Endothelial cell (in vitro differentiated cells): ENCODE data around the gene TRNP1. TPM values are rescaled to one million over a fixed set of nuclear protein-coding genes. Genes with fewer than 3 reads are reported as not detected.

Experiments
- DNase-seq: peaks from one replicate; pipeline ENCODE4 v3.0.0; 2021; ENCODE audit warnings: low spot score
- H3K27ac Mint-ChIP-seq: one replicate; pipeline ENCODE4 v1.8.0; 2021; ENCODE audit warnings: mixed read lengths, inconsistent platforms; ENCODE audit not compliant: unreplicated experiment
- H3K27me3 Mint-ChIP-seq: one replicate; pipeline ENCODE4 v1.8.0; 2021; ENCODE audit warnings: mild to moderate bottlenecking, moderate library complexity, mixed read lengths, inconsistent platforms; ENCODE audit not compliant: unreplicated experiment
- H3K36me3 Mint-ChIP-seq: one replicate; pipeline ENCODE4 v1.8.0; 2021; ENCODE audit warnings: mild to moderate bottlenecking, low read depth, mixed read lengths, inconsistent platforms; ENCODE audit not compliant: unreplicated experiment
- H3K4me1 Mint-ChIP-seq: one replicate; pipeline ENCODE4 v1.8.0; 2021; ENCODE audit warnings: mild to moderate bottlenecking, mixed read lengths, inconsistent platforms; ENCODE audit not compliant: unreplicated experiment
- H3K4me3 Mint-ChIP-seq: one replicate; pipeline ENCODE4 v1.8.0; 2021; ENCODE audit warnings: mild to moderate bottlenecking, mixed read lengths, inconsistent platforms; ENCODE audit not compliant: unreplicated experiment
- H3K9me3 Mint-ChIP-seq: one replicate; pipeline ENCODE4 v1.8.0; 2021; ENCODE audit warnings: mixed read lengths, inconsistent platforms; ENCODE audit not compliant: unreplicated experiment
- total RNA-seq: library from RNA; stranded (reverse); fragmentation: NEBNext Ultra II Directional; extraction: Animal tissue kit (Norgen Biotek cat#: 25700); gene quantifications from one replicate; pipeline ENCODE4 v1.2.1, GENCODE V29; 2021; ENCODE audit not compliant: unreplicated experiment
- TF ChIP-seq, protein P1 (sequence below): fragments of 200-600 bp; sonication (generic); IDR thresholded peaks from one replicate; pipeline ENCODE4 v1.5.0; 2021; ENCODE audit warnings: antibody characterized with exemption; ENCODE audit not compliant: unreplicated experiment

The TRNP1 gene
- total RNA-seq, 1 donor from 2014 or later, result 4.2 TPM

DNA sequence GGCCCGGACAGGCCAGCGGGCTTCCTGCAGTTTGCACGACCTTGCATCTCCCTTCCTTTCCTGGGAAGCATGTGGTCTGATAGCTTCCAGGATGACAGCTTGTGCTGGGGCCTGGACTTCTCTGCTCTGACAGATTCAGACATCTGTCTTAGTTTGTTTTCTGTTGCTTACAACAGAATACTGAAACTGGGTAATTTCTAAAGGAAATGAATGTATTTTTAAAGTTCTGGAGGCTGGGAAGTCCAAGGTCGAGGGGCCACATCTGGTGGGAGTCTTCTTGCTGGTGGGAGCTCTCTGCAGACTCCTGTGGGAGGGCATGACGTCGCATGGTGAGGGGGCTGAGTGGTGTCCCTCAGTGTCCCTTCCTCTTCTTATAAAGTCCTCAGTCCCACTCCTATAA is 54.4 kb downstream of the TRNP1 start:
- no peak overlapping the region for H3K27ac Mint-ChIP-seq
- no peak for DNase-seq
- TF ChIP-seq, protein P1, sequence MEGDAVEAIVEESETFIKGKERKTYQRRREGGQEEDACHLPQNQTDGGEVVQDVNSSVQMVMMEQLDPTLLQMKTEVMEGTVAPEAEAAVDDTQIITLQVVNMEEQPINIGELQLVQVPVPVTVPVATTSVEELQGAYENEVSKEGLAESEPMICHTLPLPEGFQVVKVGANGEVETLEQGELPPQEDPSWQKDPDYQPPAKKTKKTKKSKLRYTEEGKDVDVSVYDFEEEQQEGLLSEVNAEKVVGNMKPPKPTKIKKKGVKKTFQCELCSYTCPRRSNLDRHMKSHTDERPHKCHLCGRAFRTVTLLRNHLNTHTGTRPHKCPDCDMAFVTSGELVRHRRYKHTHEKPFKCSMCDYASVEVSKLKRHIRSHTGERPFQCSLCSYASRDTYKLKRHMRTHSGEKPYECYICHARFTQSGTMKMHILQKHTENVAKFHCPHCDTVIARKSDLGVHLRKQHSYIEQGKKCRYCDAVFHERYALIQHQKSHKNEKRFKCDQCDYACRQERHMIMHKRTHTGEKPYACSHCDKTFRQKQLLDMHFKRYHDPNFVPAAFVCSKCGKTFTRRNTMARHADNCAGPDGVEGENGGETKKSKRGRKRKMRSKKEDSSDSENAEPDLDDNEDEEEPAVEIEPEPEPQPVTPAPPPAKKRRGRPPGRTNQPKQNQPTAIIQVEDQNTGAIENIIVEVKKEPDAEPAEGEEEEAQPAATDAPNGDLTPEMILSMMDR, result no peak
- peaks cover 21% of the 10 kb centered on the region for H3K4me1 Mint-ChIP-seq
- no peak overlapping the region for H3K4me3 Mint-ChIP-seq
- no peaks in the 10 kb centered on the region for H3K9me3 Mint-ChIP-seq
- no peaks in the 10 kb centered on the region for H3K36me3 Mint-ChIP-seq
- peaks cover 2% of the 10 kb centered on the region for H3K27me3 Mint-ChIP-seq

DNA sequence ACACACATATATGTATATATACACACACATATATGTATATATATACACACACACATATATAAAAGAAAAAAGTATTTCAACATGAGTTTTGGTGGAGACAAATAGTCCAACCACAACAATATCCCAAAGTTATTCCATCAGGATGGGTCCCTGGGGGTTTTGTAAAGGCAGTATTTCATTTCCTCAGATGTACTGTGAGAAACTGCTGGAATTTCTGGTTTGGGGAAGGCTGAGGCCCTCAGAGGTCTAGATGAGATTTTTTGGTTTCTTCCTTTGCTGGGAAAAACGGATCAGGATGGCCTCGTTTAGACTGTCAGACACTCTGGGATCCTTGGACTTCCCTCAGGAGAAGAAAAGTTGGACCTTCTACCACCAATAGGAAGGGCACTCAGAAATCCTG is 55.6 kb downstream of the TRNP1 start:
- Mint-ChIP-seq H3K9me3 (no peaks in the 10 kb centered on the region), H3K4me3 (no peak overlapping the region), H3K36me3 (no peaks in the 10 kb centered on the region), H3K4me1 (peaks cover 19% of the 10 kb centered on the region), H3K27me3 (peaks cover 2% of the 10 kb centered on the region), H3K27ac (no peak overlapping the region)
- TF ChIP-seq, protein P1, result no peak
- DNase-seq, result no peak

DNA sequence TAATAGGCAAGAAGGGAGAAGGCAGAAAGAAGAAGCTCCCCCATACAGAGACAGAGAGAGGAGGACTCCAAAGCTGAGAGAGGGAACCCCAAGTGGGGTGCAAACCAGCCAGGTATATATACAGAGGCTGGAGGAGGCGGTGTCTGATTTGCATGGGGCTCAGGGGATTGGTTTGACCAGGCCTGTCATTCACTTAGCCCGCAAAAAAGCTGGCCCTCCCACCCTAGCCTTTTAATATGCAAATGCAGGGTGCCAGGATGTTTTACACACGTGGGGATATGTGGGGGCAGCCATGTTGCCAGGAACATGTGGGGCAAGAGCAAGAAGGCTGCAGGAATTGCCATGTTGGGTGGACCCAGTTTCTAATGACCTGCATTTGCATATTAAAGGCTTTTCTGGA is 56.1 kb downstream of the TRNP1 start:
- H3K4me3 Mint-ChIP-seq, result no peak overlapping the region
- TF ChIP-seq, protein P1, result no peak
- no peak for DNase-seq
- no peaks in the 10 kb centered on the region for H3K9me3 Mint-ChIP-seq
- H3K4me1 Mint-ChIP-seq, result peaks cover 17% of the 10 kb centered on the region
- H3K36me3 Mint-ChIP-seq, result no peaks in the 10 kb centered on the region
- no peak overlapping the region for H3K27ac Mint-ChIP-seq
- H3K27me3 Mint-ChIP-seq, result peaks cover 2% of the 10 kb centered on the region

Other genes with a start within 250 kb of the TRNP1 start
- 7.6 TPM for gene PIGV, start 205.7 kb upstream of the TRNP1 start, total RNA-seq
- 32.4 TPM for gene ZDHHC18, start 167.0 kb upstream of the TRNP1 start, total RNA-seq
- gene SFN, start 130.5 kb upstream of the TRNP1 start, total RNA-seq, result 0.54 TPM
- gene GPN2, start 103.4 kb upstream of the TRNP1 start, total RNA-seq, result 31.4 TPM
- gene GPATCH3, start 93.2 kb upstream of the TRNP1 start, total RNA-seq, result 23.4 TPM
- gene NR0B2, start 79.7 kb upstream of the TRNP1 start, total RNA-seq, result not detected
- gene NUDC, start 71.9 kb upstream of the TRNP1 start, total RNA-seq, result 60.8 TPM
- gene KDF1, start 33.2 kb upstream of the TRNP1 start, total RNA-seq, result 0.21 TPM
- gene TENT5B, start 19.2 kb downstream of the TRNP1 start, total RNA-seq, result 14.1 TPM
- gene SLC9A1, start 161.4 kb downstream of the TRNP1 start, total RNA-seq, result 96.2 TPM
- gene WDTC1, start 240.9 kb downstream of the TRNP1 start, total RNA-seq, result 36.0 TPM